ENCODE data around the gene OR2AE1. TPM values are rescaled to one million over a fixed set of nuclear protein-coding genes. Genes with fewer than 3 reads are reported as not detected.

The OR2AE1 gene
- total and polyA plus RNA-seq, 2 donors: 0.07 TPM; not detected in 1

DNA sequence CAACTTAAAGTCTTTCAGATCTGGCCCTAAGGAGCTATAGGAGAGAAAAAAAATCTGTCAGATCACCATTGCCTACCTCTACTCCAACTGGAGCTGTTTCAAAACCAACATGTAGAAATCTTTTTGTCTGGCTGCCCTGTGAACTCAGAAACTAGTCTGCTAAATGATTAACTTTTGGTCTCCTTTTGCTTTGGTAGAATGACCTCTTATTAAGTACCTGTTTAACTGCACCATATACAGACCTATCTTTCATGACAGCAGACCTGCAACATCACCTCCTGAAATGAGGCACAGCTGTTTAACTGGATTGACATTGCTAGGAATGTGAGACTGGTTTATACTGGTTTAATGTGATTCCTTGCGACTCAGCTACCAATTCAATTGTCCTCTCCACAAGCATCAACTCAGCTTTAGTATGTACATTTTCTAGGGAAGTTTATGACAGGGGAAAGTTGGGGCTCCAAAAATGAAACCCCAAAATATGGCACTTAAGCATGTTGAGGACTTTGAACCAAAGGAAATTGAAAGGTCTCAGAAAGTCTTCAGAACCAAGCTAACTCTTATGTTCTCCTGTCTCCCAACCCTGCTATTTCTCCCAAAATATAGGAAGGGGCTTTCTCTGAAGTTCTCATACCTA, 47.2 kb downstream of the OR2AE1 start:
- H3K27me3 ChIP-seq (ENCODE audit: control insufficient read depth in 2 of 2, insufficient read depth in 1 of 2, low read length in 1 of 2): no peaks in the 10 kb centered on the region
- no peak overlapping the region for H3K27ac ChIP-seq (ENCODE audit: low read depth in 1 of 2, low read length in 1 of 2)
- H3K4me3 ChIP-seq (ENCODE audit: low read length in 2 of 2): no peak overlapping the region
- no peaks in the 10 kb centered on the region for H3K36me3 ChIP-seq (ENCODE audit: control insufficient read depth in 2 of 2, insufficient read depth in 2 of 2, low read length in 1 of 2)
- no peaks in the 10 kb centered on the region for H3K9me3 ChIP-seq (ENCODE audit: control insufficient read depth in 2 of 2, insufficient read depth in 1 of 2, low read length in 1 of 2)
- WGBS: 98% methylated on average over 1 of the region's 1 CpG
- no peaks in the 10 kb centered on the region for H3K4me1 ChIP-seq (ENCODE audit: control insufficient read depth in 2 of 2, insufficient read depth in 2 of 2, low read length in 2 of 2)
- no peak for DNase-seq (ENCODE audit: low read depth in 6 of 9, low spot score in 9 of 9)

GRCh38 chr7:99828811-99829210, 48.0 kb downstream of the OR2AE1 start:
- no peaks in the 10 kb centered on the region for H3K4me1 ChIP-seq (ENCODE audit: control insufficient read depth in 2 of 2, insufficient read depth in 2 of 2, low read length in 2 of 2)
- H3K36me3 ChIP-seq (ENCODE audit: control insufficient read depth in 2 of 2, insufficient read depth in 2 of 2, low read length in 1 of 2): no peaks in the 10 kb centered on the region
- no peak for DNase-seq (ENCODE audit: low read depth in 6 of 9, low spot score in 9 of 9)
- H3K9me3 ChIP-seq (ENCODE audit: control insufficient read depth in 2 of 2, insufficient read depth in 1 of 2, low read length in 1 of 2): no peaks in the 10 kb centered on the region
- no peak overlapping the region for H3K27ac ChIP-seq (ENCODE audit: low read depth in 1 of 2, low read length in 1 of 2)
- no peaks in the 10 kb centered on the region for H3K27me3 ChIP-seq (ENCODE audit: control insufficient read depth in 2 of 2, insufficient read depth in 1 of 2, low read length in 1 of 2)
- H3K4me3 ChIP-seq (ENCODE audit: low read length in 2 of 2): no peak overlapping the region

GRCh38 chr7:99827040-99827778, 49.6 kb downstream of the OR2AE1 start:
- WGBS: 86% methylated on average over 2 of the region's 2 CpGs
- H3K27ac ChIP-seq (ENCODE audit: low read depth in 1 of 2, low read length in 1 of 2): no peak overlapping the region
- H3K27me3 ChIP-seq (ENCODE audit: control insufficient read depth in 2 of 2, insufficient read depth in 1 of 2, low read length in 1 of 2): no peaks in the 10 kb centered on the region
- H3K36me3 ChIP-seq (ENCODE audit: control insufficient read depth in 2 of 2, insufficient read depth in 2 of 2, low read length in 1 of 2): no peaks in the 10 kb centered on the region
- no peak for DNase-seq (ENCODE audit: low read depth in 6 of 9, low spot score in 9 of 9)
- H3K9me3 ChIP-seq (ENCODE audit: control insufficient read depth in 2 of 2, insufficient read depth in 1 of 2, low read length in 1 of 2): peaks cover 0 to 4% of the 10 kb centered on the region in 2 donors
- no peak overlapping the region for H3K4me3 ChIP-seq (ENCODE audit: low read length in 2 of 2)
- no peaks in the 10 kb centered on the region for H3K4me1 ChIP-seq (ENCODE audit: control insufficient read depth in 2 of 2, insufficient read depth in 2 of 2, low read length in 2 of 2)

Other genes with a start within 250 kb of the OR2AE1 start
- 2.1 TPM for gene CYP3A5, start 197.0 kb downstream of the OR2AE1 start, total RNA-seq
- 20.8 TPM for gene CYP3A5, start 197.0 kb downstream of the OR2AE1 start, polyA plus RNA-seq
- gene CYP3A7, start 141.8 kb downstream of the OR2AE1 start, total RNA-seq: 0.99 TPM
- gene CYP3A7, start 141.8 kb downstream of the OR2AE1 start, polyA plus RNA-seq: 11.4 TPM
- 11.0 TPM for gene CYP3A4, start 92.8 kb downstream of the OR2AE1 start, total RNA-seq
- 11.1 TPM for gene CYP3A4, start 92.8 kb downstream of the OR2AE1 start, polyA plus RNA-seq
- gene CYP3A43, start 49.0 kb downstream of the OR2AE1 start, total RNA-seq: not detected
- 0.07 TPM for gene CYP3A43, start 49.0 kb downstream of the OR2AE1 start, polyA plus RNA-seq
- gene TRIM4, start 42.5 kb upstream of the OR2AE1 start, total RNA-seq: 21.6 TPM
- 22.6 TPM for gene TRIM4, start 42.5 kb upstream of the OR2AE1 start, polyA plus RNA-seq
- 0.14 TPM for gene GJC3, start 52.6 kb upstream of the OR2AE1 start, total RNA-seq
- gene GJC3, start 52.6 kb upstream of the OR2AE1 start, polyA plus RNA-seq: 0.11 TPM
- 0.76 TPM for gene AZGP1, start 99.0 kb upstream of the OR2AE1 start, total RNA-seq
- 4.7 TPM for gene AZGP1, start 99.0 kb upstream of the OR2AE1 start, polyA plus RNA-seq
- 61.4 TPM for gene ZKSCAN1, start 138.6 kb upstream of the OR2AE1 start, total RNA-seq
- 17.8 TPM for gene ZKSCAN1, start 138.6 kb upstream of the OR2AE1 start, polyA plus RNA-seq
- 10.8 TPM for gene ZSCAN21, start 172.7 kb upstream of the OR2AE1 start, total RNA-seq
- 8.3 TPM for gene ZSCAN21, start 172.7 kb upstream of the OR2AE1 start, polyA plus RNA-seq
- gene ZNF3, start 204.7 kb upstream of the OR2AE1 start, total RNA-seq: 25.9 TPM
- 20.1 TPM for gene ZNF3, start 204.7 kb upstream of the OR2AE1 start, polyA plus RNA-seq
- 49.1 TPM for gene COPS6, start 211.9 kb upstream of the OR2AE1 start, total RNA-seq
- 81.1 TPM for gene COPS6, start 211.9 kb upstream of the OR2AE1 start, polyA plus RNA-seq
- gene MCM7, start 224.4 kb upstream of the OR2AE1 start, total RNA-seq: 231 TPM
- 111 TPM for gene MCM7, start 224.4 kb upstream of the OR2AE1 start, polyA plus RNA-seq
- 12.7 TPM for gene AP4M1, start 224.6 kb upstream of the OR2AE1 start, total RNA-seq
- 14.2 TPM for gene AP4M1, start 224.6 kb upstream of the OR2AE1 start, polyA plus RNA-seq
- gene TAF6, start 242.3 kb upstream of the OR2AE1 start, total RNA-seq: 10.2 TPM
- 25.7 TPM for gene TAF6, start 242.3 kb upstream of the OR2AE1 start, polyA plus RNA-seq
- 27.9 TPM for gene CNPY4, start 242.6 kb upstream of the OR2AE1 start, total RNA-seq
- 19.0 TPM for gene CNPY4, start 242.6 kb upstream of the OR2AE1 start, polyA plus RNA-seq
- 3.1 TPM for gene MBLAC1, start 249.9 kb upstream of the OR2AE1 start, total RNA-seq
- 2.0 TPM for gene MBLAC1, start 249.9 kb upstream of the OR2AE1 start, polyA plus RNA-seq

All from thymus (tissue), 11 donors.